ENCODE data around the gene RSL1D1. TPM values are rescaled to one million over a fixed set of nuclear protein-coding genes. Genes with fewer than 3 reads are reported as not detected.

The RSL1D1 gene
- total and polyA plus RNA-seq, 2 of the 8 experiments (the other 6 are each of a cell fraction or from before 2014, with no cell fraction given), result 41.3 to 292 TPM

DNA sequence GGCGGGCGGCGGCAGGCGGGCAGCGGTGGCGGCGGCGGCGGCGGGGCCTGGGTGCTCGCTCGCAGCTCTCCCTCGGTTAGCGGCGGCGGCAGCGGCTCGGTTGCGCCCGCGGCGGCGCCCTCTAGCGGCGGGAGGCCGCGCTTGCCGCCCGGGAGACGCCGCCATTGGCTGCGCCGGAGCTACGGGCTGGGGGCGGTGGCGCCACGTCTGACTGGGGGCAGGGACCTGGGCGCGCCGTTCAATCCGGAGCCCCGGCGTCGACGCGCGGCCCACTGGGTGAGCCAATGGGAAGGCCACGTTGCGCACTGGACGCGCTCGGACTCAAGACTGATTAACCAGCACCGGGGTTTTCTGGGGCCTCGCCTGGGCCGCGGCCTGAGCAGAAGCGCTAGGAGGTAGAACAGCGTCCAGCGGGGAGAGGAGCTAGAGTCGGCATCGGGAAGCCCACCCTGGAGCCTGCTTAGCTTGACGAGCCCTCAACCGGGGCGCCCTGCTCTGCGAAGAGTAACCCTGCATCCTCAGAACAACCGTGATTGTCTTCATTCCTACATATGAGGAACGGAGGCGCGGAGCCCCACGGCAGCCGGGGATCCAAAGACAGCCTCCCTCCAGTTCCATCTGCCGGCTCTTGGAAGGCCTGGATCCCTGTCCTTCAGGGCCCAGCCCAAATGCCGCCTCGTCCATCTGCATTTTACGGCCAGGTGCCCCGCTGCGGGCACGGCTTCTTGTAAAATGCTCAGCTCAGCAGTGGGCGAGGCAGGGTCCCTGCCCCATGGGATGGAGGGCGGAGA, 54.0 kb downstream of the RSL1D1 start, which contains the start of gene ZC3H7A (continued):
- TF ChIP-seq EP300 (IDR thresholded peaks at IDR 0.05; ENCODE audit: borderline replicate concordance in 1 of 2, low read depth in 2 of 2, low read length in 2 of 2) (peak in 1 of 2 experiments; percentile 55; a peak in 1 of 3 replicates), EZH2 (IDR thresholded peaks at IDR 0.05; ENCODE audit: low read depth, low read length, severe bottlenecking) (no peak), KDM1A (IDR thresholded peaks at IDR 0.05; ENCODE audit: borderline replicate concordance, low read length) (no peak), RNF2 (IDR thresholded peaks at IDR 0.05; ENCODE audit: borderline replicate concordance, low read depth, low read length, missing control alignments, poor library complexity, severe bottlenecking) (no peak), KDM5A (IDR thresholded peaks at IDR 0.05; ENCODE audit: low read length) (no peak), POLR2A (IDR thresholded peaks at IDR 0.05; ENCODE audit: control extremely low read depth in 1 of 2, low read depth in 2 of 2, low read length in 2 of 2) (peak; percentile 86 to 94), SUZ12 (IDR thresholded peaks at IDR 0.05; ENCODE audit: low read length) (no peak), RFX5 (IDR thresholded peaks at IDR 0.05; ENCODE audit: borderline replicate concordance, low read depth, low read length) (no peak), SIX5 (IDR thresholded peaks at IDR 0.05; ENCODE audit: low read depth, low read length) (no peak), JUN (IDR thresholded peaks at IDR 0.05; ENCODE audit: low read depth, low read length) (no peak), BCL11A (IDR thresholded peaks at IDR 0.05; ENCODE audit: low read depth in 2 of 2, low read length in 2 of 2) (no peak), NANOG (IDR thresholded peaks at IDR 0.05; ENCODE audit: insufficient read depth, low read depth, low read length, poor library complexity, severe bottlenecking) (no peak), ASH2L (IDR thresholded peaks at IDR 0.05; ENCODE audit: low read length) (peak; percentile 53), SRF (IDR thresholded peaks at IDR 0.05; ENCODE audit: low read depth, low read length) (no peak), CEBPB (IDR thresholded peaks at IDR 0.05; ENCODE audit: low read depth, low read length) (no peak), JUND (IDR thresholded peaks at IDR 0.05; ENCODE audit: low read length) (no peak), CBX8 (IDR thresholded peaks at IDR 0.05; ENCODE audit: borderline replicate concordance, low read depth, low read length) (no peak), FOSL1 (IDR thresholded peaks at IDR 0.05; ENCODE audit: insufficient read depth, low read depth, low read length) (no peak), SIN3A (conservative IDR thresholded peaks at IDR 0.05 in 1 of 2, IDR thresholded peaks at IDR 0.05 in 1 of 2; ENCODE audit: low read depth in 1 of 2, low read length in 2 of 2) (peak; percentile 34 to 41; a peak in 1 of 4 replicates)
- TF ChIP-seq, protein P1, sequence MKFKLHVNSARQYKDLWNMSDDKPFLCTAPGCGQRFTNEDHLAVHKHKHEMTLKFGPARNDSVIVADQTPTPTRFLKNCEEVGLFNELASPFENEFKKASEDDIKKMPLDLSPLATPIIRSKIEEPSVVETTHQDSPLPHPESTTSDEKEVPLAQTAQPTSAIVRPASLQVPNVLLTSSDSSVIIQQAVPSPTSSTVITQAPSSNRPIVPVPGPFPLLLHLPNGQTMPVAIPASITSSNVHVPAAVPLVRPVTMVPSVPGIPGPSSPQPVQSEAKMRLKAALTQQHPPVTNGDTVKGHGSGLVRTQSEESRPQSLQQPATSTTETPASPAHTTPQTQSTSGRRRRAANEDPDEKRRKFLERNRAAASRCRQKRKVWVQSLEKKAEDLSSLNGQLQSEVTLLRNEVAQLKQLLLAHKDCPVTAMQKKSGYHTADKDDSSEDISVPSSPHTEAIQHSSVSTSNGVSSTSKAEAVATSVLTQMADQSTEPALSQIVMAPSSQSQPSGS (IDR thresholded peaks at IDR 0.05; ENCODE audit: low read length), result no peak

All from H1 (cell line).